Fibroblast of the conjunctiva (primary cell): ENCODE results near the gene RYR3.
"Not testable (repeated sequence)": the region's sequence is repeated elsewhere in the genome, so short reads cannot be mapped to it uniquely, and the experiment has no call there.

Experiments
- DNase-seq: peaks from one replicate; pipeline ENCODE4 v3.0.0-alpha.2; 2010; ENCODE audit warnings: low read depth

RYR3 gene

GRCh38 chr15:33778852-33779251 lies 468.1 kb downstream of the RYR3 start:
- DNase-seq: no peak

DNA sequence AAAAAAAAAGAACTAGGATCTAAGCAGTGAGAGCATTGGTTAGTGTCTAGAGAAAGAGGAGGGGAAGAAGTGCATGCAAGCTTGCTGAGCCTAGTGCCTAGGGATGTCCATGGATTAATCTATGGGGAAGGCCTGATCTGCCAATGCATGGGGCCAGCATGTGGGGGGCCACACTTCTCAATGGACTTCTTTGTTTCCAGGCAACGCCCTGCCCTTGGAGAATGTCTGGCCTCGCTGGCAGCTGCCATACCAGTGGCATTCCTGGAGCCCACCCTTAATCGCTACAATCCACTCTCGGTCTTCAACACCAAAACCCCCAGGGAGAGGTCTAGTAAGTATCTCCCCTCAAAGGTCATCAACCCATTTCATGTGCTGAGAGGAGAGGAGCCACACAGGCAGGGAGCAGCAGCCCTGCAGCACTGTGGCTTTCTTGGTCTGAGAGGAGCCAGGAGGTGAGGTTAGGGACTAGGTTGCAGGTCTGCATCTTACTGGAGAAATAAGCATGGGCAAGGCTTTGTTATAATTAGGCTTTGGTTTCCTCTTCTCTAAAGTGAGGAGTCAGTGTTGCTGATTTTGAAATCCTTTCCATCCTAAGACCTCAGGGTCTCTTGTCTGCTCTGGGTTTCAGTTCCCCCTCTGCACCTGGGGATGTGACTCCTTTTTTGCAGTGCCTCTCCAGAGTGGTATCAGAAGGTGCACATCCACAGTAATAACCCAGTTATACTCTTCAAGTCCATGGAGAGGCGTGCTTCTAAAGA lies 469.4 kb downstream of the RYR3 start:
- DNase-seq: no peak

DNA sequence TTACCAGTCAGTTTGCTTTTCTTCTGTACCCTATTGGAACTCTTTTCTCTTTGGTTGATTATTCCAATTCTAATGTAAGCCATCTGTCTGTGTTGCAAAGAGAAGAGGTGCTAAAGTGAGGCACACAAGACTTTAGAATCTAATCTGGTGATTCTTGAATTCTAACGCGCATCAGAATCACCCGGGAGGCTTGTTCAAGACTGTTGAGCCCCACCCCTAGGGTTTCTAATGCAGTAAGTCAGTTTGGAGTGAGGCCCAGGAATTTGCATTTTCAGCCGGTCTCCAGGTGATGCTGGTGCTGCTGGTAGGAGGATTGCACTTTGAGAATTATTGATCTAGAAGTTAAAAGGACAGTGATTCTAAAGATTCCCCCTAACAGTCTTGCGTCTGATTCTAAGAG lies 472.2 kb downstream of the RYR3 start:
- no peak for DNase-seq

DNA sequence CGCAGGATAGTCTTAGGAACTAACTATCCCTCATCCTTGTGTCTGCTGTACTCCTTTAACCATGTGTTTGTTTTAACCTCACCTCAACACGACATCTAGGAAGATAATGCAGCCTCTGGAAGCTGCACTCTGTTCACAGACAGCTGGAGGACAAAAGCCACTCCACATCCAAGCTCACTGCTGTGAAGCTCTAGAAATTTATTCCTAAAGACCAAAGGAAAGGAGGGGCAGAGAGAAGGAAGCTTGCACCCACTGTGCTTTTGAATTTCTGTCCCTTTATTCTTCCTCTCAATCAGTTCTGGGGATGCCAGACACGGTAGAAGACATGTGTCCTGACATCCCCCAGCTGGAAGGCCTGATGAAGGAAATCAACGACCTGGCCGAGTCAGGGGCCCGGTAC lies 474.6 kb downstream of the RYR3 start:
- DNase-seq: no peak

DNA sequence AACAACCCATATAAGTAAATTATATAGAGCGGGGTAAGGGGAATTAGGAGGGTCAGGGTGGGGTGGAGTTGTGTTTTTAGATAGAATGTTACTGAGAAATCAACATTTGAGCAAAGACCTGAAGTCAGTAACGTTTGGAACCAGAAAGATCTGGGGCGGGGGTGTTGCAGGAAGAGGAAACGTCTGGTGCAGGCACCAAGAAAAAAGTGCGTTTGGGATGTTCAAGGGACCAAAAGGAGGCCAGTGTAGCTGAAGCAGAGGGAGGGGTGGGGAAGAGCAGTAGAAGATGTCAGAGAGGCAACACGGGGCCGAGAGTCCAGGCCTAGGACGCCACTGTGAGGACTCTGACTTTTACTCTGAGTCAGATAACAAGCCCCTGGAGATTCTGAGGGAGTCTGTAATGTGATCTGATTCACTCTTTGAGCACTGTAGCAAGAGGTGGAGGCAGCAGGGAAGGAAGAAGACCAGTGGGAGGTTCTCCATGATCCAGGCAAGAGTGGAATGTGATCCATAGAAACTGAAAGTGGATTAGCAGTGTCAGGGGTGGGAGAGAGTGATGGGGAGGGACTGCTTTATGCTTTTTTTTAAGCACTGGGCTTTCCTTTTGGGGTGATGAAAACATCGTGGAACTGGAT lies 478.3 kb downstream of the RYR3 start:
- DNase-seq: no peak

- no peak for DNase-seq
Observed at GRCh38 chr15:33794453-33794852, 483.7 kb downstream of the RYR3 start.

- DNase-seq: no peak
Observed at GRCh38 chr15:33795070-33795469, 484.3 kb downstream of the RYR3 start.

- DNase-seq: no peak
Observed at GRCh38 chr15:33797651-33798050, 486.9 kb downstream of the RYR3 start.

DNA sequence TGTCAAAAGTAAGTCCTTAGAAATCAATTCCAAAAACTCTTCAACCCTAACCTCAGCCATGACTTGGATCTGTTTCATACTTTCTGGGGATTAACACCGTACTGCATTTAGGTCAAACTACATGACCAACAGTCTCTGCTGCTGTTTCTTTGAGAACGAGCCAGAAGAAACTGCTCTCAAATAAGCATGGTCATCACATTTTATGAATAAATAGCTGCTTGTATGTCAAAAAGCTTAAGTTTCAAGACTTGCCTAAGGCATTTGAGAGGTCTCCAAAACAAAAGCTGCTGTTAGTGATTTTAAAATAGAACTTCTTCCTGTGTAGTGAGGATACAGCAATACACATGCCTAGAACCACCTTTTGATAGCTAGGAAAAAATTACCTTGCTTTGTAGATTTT lies 491.2 kb downstream of the RYR3 start:
- DNase-seq: no peak

DNA sequence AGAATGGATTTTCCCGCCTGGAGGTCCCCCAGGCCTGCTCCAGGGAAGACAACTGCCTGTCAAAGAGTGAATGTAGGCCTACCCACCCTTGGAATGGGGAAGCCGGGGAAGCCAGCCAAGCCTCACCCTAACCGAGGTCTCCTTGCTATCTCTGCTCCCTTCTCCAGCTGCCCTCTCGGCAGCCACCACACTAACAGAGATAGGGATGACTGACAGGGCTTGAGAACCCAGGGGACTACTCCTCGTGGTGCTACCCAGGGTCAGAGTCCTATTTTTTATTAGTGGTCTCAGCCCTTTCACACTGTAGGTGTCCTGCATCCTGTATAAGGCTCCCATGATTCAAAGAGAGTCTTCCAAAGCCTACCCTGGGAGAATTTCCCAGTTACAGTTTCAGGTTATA lies 496.9 kb downstream of the RYR3 start:
- no peak for DNase-seq

DNA sequence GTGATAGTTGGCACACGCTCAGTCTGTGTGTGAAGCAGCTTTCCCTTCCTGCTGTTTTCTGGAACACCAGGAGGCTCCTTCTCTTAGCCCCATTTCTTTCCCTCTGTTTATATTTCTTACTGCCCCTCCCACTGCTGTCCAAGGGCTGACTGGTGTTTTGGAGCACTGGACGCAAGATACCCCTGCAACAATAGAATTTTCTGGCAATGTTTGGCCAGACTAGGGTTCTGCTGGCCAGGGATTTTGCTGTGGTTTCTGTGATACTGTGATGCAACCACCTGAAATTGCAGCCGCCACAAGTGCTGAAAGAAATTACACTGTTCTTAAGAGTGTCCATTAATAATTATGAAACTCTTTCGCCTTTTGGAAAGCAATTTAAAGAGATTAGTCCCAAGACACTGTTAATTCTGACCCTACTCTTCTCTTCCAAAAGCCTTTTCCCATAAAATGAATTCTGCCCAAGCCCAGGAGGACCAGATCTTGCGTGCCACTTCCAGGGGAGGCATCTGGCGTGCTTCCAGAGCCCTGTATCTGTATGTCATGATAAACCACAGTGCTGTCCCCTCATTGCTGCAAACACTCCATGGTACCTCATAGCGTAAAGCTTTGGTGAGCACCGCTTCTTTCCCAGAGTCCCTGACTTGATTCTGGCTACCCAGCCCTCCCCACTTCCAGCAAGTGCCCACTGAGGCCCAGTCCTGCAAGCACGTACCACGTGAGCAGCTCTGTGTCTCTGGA lies 498.1 kb downstream of the RYR3 start:
- DNase-seq: no peak

DNA sequence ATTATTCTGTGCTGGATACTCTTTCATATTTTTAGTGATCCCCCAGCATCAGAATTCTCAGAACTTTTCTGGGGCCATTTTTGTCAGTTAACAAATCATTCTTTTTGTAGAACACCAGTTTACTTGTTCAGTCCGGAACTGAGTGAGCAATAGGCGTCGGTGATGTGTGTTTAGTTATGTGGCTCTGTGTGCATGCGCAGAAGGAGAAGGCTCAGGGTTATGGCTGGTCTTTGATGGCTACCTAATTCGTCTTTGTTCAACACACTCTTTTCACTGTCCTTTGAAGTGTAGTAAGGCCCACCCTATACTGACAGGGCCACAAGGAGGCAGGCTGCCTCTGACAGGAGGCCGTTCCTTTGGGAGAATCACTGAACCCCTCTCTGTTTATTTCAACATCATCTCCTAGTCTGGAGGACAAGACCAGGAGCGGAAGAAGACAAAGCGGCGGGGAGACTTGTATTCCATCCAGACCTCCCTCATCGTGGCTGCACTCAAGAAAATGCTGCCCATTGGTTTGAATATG lies 499.4 kb downstream of the RYR3 start:
- DNase-seq: no peak

GRCh38 chr15:33810806-33811205 lies 500.0 kb downstream of the RYR3 start:
- no peak for DNase-seq

- DNase-seq: no peak
Observed at GRCh38 chr15:33813891-33814290, 503.1 kb downstream of the RYR3 start.

- not testable (repeated sequence) for DNase-seq
Observed at GRCh38 chr15:33819499-33819898, 508.7 kb downstream of the RYR3 start.

DNA sequence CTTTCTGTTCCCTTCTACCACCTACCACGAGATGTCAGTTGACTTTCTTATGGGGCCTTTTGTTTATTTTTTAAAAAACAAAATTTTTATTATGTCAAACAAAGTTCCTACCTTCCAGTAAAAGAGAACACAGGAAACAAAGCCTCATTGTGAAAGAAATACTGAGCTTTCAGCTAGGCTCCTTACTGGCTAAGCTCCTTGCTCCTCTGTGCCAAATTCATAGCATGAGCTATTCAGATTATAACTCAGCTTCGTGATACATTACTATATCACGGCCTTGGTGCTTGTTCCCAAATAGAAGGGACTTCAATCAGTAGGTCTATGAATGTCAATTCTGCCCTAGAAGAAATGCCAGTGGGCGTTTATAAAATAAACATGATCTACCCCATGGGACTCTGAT lies 511.7 kb downstream of the RYR3 start:
- DNase-seq: no peak

DNA sequence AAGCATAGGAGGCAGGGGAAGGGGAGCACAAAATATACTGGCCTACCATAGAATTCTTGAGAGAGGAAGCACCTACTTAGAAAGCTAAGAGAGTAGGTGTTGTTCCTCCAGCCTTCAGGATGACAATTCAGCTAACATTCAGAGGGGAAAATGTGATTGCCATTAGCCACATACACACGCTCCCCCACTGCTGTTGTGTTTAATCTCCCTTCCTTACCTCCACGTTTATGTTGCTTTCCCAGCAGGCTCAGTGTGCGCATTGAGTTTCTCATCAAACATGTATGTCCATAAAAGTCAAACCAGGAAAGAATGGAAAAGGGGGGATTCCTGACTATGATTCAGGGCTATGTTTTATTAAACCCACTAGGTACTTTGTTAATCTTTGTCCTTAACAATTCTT lies 512.4 kb downstream of the RYR3 start:
- DNase-seq: no peak

GRCh38 chr15:33825453-33825852 lies 514.7 kb downstream of the RYR3 start:
- no peak for DNase-seq

GRCh38 chr15:33826201-33826600 lies 515.4 kb downstream of the RYR3 start:
- DNase-seq: no peak

DNA sequence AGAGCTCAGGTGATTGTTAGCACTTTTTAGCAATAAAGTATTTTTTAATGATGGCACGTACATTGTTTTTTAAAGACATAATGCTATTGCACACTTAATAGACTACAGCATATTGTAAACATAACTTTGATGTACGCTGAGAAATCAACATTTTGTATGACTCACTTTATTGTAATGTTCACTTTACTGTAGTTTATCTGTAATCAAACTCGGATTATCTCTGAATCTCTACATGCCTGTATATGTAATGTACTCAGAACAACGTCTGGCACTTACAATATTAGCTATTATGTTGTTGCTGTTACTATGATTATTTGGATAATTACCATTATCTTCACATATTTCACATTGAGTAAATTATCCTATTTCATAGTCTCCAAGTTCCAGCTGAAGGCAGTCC lies 519.6 kb downstream of the RYR3 start:
- DNase-seq: no peak

DNA sequence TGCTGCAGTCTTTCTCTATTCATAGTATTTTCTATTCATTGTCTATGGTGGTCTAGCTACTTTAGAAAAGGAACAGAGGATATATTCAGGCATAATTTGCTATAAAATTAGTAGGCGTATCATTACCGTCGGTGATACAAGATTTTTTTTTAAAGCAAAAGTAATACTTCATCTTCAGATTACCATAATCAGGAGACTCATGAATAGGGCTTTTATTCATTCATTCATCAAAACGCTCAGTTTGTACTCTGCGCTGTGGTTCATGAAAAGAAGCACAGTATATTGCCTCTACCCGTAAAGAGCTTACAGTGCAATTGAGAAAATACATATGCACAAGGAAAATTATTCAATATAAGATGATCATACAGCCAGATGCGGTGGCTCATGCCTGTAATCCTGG lies 520.9 kb downstream of the RYR3 start:
- no peak for DNase-seq

DNA sequence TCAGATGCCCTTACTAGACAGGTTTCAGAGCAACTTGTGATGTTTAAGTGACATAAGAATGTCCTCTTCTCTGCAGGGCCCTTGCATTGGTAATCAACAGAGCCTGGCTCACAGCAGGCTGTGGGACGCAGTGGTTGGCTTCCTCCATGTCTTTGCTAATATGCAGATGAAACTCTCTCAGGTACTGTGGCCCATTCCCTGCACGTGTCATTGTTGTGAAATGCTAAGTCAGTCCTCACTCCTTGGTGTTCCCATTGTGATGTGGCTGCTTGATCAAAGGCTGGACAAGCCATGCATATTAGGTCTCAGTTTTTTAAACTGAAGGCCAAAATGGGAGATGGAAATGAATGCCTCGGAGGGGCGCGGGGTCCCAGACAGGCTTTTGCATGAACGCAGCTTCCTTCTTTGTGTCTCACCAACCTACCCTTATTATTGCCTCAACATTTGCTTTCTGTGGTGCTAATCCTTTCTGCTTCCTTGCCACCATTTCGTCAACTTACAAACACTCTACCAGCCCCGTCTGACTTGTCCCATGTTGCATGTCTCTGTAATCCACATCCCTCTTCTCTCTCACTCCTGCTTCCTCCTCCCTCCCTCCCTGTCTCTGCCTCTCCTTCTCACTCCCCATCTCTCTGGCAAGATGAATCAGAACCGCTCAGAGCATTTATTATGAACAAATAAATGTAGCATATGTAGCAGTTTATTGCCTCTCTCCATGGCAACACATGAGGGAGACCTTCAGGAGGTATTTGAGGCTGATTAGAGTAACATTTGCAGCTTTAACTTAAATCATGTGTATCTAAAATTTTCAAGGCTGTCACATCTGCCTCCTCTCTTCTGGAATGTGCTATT lies 524.4 kb downstream of the RYR3 start:
- no peak for DNase-seq
